H1 (cell line): ENCODE measurements around the gene RASSF5. TPM values are rescaled to one million over a fixed set of nuclear protein-coding genes. Genes with fewer than 3 reads are reported as not detected.

Experiments used
- RNF2 ChIP-seq: fragments of 200-900, 300-1000 bp; sonication (generic); IDR thresholded peaks from 2 replicates; pipeline ENCODE4 v1.7.1; 2016; ENCODE audit warnings: borderline replicate concordance, low read depth, mild to moderate bottlenecking, antibody characterized with exemption, low read length; ENCODE audit not compliant: poor library complexity, severe bottlenecking; ENCODE audit errors: missing control alignments
- SP2 ChIP-seq: IDR thresholded peaks from 2 replicates; pipeline ENCODE4 v1.6.1; 2012; ENCODE audit warnings: mild to moderate bottlenecking, low read length, inconsistent platforms
- polyA plus RNA-seq, 7 experiments: library from polyadenylated mRNA; depleted of rRNA in 3 of 7; stranded (reverse) in 5 of 7; unstranded in 2 of 7; fragments of >200 nt in 5 of 7; fragments of 200-250 nt in 2 of 7; gene quantifications; 1 replicate in 5 of 7; 2 replicates in 1 of 7; 4 replicates in 1 of 7; pipeline versions ENCODE4 v1.2.1 to v1.2.3, GENCODE V29; 2011 to 2013; ENCODE audit warnings: missing spikeins in 2 of 7, mixed read lengths in 2 of 7
- total RNA-seq: library from RNA; stranded (reverse); fragmentation: NEBNext Ultra II Directional; extraction: Animal tissue kit (Norgen Biotek cat#: 25700); gene quantifications from 2 replicates; pipeline ENCODE4 v1.2.1, GENCODE V29; 2021

The RASSF5 gene
- total and polyA plus RNA-seq, 2 of the 8 experiments (the other 6 are each of a cell fraction or from before 2014, with no cell fraction given): 0.82 to 1.8 TPM

DNA sequence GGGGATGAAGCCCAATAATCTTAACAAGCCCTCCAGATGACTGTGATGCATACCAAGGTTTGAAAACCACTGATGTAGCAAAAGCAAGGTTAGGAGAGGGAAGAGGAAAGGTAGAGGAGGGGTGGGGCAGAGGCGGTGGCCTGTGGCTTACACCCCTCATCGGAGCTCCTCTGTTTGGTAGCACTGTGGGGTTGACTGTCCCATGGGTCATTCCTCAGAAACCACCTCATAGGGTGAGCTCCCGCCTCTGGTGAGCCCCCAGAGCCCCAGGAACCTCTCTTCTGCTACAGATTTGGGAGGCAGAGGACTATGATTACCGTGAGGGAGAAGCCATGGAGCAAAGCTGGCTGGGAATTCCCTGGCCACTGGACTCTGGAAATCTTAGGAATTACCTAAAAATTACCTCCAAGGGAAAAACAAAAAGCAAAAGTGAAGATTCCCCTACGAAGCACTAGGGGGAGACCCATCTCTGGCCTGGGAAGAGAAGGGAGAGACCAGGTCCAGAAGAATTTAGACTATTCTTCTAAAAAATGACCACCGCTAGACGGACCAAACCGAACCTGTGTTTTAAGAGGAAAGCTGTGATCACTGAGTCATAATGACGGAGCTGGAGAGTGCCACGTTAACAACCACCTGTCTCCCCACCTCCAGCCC lies 1.5 kb upstream of the RASSF5 start (continued):
- TF ChIP-seq RNF2: no peak
- no peak for TF ChIP-seq SP2
